Mesenchymal stem cell (in vitro differentiated cells and primary cell): ENCODE results near the gene GRK3.
"Not testable (repeated sequence)": the region's sequence is repeated elsewhere in the genome, so short reads cannot be mapped to it uniquely, and the experiment has no call there.

Experiments
- DNase-seq: peaks from one replicate; pipeline ENCODE4 v3.0.0-alpha.2; 2013
- H2AFZ ChIP-seq: one replicate; pipeline ENCODE4 v1.6.1; 2013; ENCODE audit warnings: low read depth, mild to moderate bottlenecking, control low read depth, inconsistent platforms, low read length, moderate library complexity
- H2AK5ac ChIP-seq: 2 replicates; pipeline ENCODE4 v1.6.1; 2013; ENCODE audit warnings: low read length, moderate library complexity, mild to moderate bottlenecking, inconsistent platforms; ENCODE audit not compliant: severe bottlenecking
- H2BK120ac ChIP-seq: one replicate; pipeline ENCODE4 v1.6.1; 2013; ENCODE audit warnings: low read depth, mild to moderate bottlenecking, inconsistent platforms, low read length, moderate library complexity
- H2BK12ac ChIP-seq, 2 experiments: one replicate each; pipeline ENCODE4 v1.6.1; 2013; ENCODE audit warnings: inconsistent platforms in 2 of 2, low read length in 2 of 2, mild to moderate bottlenecking in 2 of 2, moderate library complexity in 2 of 2, control low read depth in 1 of 2
- H2BK15ac ChIP-seq: one replicate; pipeline ENCODE4 v1.6.1; 2013; ENCODE audit warnings: mild to moderate bottlenecking, low read depth, inconsistent platforms; ENCODE audit not compliant: poor library complexity, severe bottlenecking
- H2BK5ac ChIP-seq: 2 replicates; pipeline ENCODE4 v1.6.1; 2013; ENCODE audit warnings: low read depth, mild to moderate bottlenecking, low read length, control low read depth, inconsistent platforms; ENCODE audit not compliant: poor library complexity, severe bottlenecking
- H3K14ac ChIP-seq, 2 experiments: one replicate each; pipeline ENCODE4 v1.6.1; 2013; ENCODE audit warnings: inconsistent platforms in 2 of 2, low read length in 2 of 2, control low read depth in 1 of 2, mild to moderate bottlenecking in 1 of 2, moderate library complexity in 1 of 2
- H3K18ac ChIP-seq, 2 experiments: one replicate each; pipeline ENCODE4 v1.6.1; 2013; ENCODE audit warnings: inconsistent platforms in 2 of 2, low read length in 2 of 2, control low read depth in 1 of 2, low read depth in 1 of 2, mild to moderate bottlenecking in 1 of 2
- H3K23ac ChIP-seq, 2 experiments: one replicate each; pipeline ENCODE4 v1.6.1; 2013; ENCODE audit warnings: inconsistent platforms in 2 of 2, low read length in 2 of 2, mild to moderate bottlenecking in 2 of 2, moderate library complexity in 2 of 2, control low read depth in 1 of 2
- H3K27ac ChIP-seq: 2 replicates; pipeline ENCODE4 v1.5.1; 2013; ENCODE audit warnings: mild to moderate bottlenecking, moderate library complexity, low read length, control low read depth, inconsistent platforms; ENCODE audit not compliant: poor library complexity, severe bottlenecking
- H3K27me3 ChIP-seq, 2 experiments: 2 replicates each; pipeline versions ENCODE4 v1.6.1 to v1.7.0; 2013; ENCODE audit warnings: low read length in 2 of 2, mild to moderate bottlenecking in 2 of 2, moderate library complexity in 2 of 2, control low read depth in 1 of 2, inconsistent platforms in 1 of 2; ENCODE audit not compliant: control insufficient read depth in 1 of 2, insufficient read depth in 1 of 2
- H3K36me3 ChIP-seq, 2 experiments: 2 replicates each; pipeline versions ENCODE4 v1.6.1 to v1.7.0; 2013; ENCODE audit warnings: low read length in 2 of 2, control low read depth in 1 of 2, inconsistent platforms in 1 of 2, low read depth in 1 of 2, mild to moderate bottlenecking in 1 of 2; ENCODE audit not compliant: insufficient read depth in 2 of 2, control insufficient read depth in 1 of 2
- H3K4ac ChIP-seq, 2 experiments: one replicate each; pipeline ENCODE4 v1.6.1; 2013; ENCODE audit warnings: inconsistent platforms in 2 of 2, low read length in 2 of 2, mild to moderate bottlenecking in 2 of 2, moderate library complexity in 2 of 2, control low read depth in 1 of 2, low read depth in 1 of 2
- H3K4me1 ChIP-seq: 2 replicates; pipeline ENCODE4 v1.6.1; 2013; ENCODE audit warnings: low read depth, low read length, control low read depth; ENCODE audit not compliant: control insufficient read depth, insufficient read depth
- H3K4me2 ChIP-seq: 2 replicates; pipeline ENCODE4 v1.6.1; 2013; ENCODE audit warnings: low read length, mild to moderate bottlenecking, inconsistent platforms; ENCODE audit not compliant: poor library complexity, severe bottlenecking
- H3K4me3 ChIP-seq, 2 experiments: 2 replicates each; pipeline versions ENCODE4 v1.5.1 to v1.7.0; 2013; ENCODE audit warnings: low read length in 2 of 2, mild to moderate bottlenecking in 2 of 2, control low read depth in 1 of 2, low read depth in 1 of 2; ENCODE audit not compliant: insufficient read depth in 1 of 2
- H3K79me1 ChIP-seq: replicated peaks from 2 replicates; pipeline ENCODE4 v1.6.1; 2013; ENCODE audit warnings: mild to moderate bottlenecking, control low read depth, low read length, inconsistent platforms; ENCODE audit not compliant: poor library complexity, severe bottlenecking
- H3K9ac ChIP-seq: 2 replicates; pipeline ENCODE4 v1.7.0; 2013; ENCODE audit warnings: mild to moderate bottlenecking, low read length, moderate library complexity
- H3K9me3 ChIP-seq: 2 replicates; pipeline ENCODE4 v1.7.0; 2013; ENCODE audit warnings: mild to moderate bottlenecking, low read length; ENCODE audit not compliant: control insufficient read depth
- H4K8ac ChIP-seq: one replicate; pipeline ENCODE4 v1.6.1; 2013; ENCODE audit warnings: inconsistent platforms, mild to moderate bottlenecking, low read length, moderate library complexity
- H4K91ac ChIP-seq: one replicate; pipeline ENCODE4 v1.6.1; 2013; ENCODE audit warnings: mild to moderate bottlenecking, low read length, inconsistent platforms
- WGBS: methylation state at CpG from one replicate; pipeline ENCODE4 v1.1.7; 2013; ENCODE audit warnings: mixed read lengths; 5-methylcytosine and 5-hydroxymethylcytosine counted together

The GRK3 gene

GRCh38 chr22:25531677-25532076 is 32.8 kb upstream of the GRK3 start:
- H3K27ac ChIP-seq, H2AFZ ChIP-seq, H3K4me2 ChIP-seq, H3K9me3 ChIP-seq, H3K9ac ChIP-seq, H2BK15ac ChIP-seq, H4K8ac ChIP-seq, H2AK5ac ChIP-seq, H3K36me3 ChIP-seq, H3K18ac ChIP-seq, H3K27me3 ChIP-seq, H3K4me3 ChIP-seq, H3K23ac ChIP-seq, DNase-seq, H3K4me1 ChIP-seq, H3K4ac ChIP-seq, H3K14ac ChIP-seq, H2BK5ac ChIP-seq, H3K79me1 ChIP-seq, H4K91ac ChIP-seq, H2BK120ac ChIP-seq, H2BK12ac ChIP-seq: not testable (repeated sequence)
- WGBS, result 60% methylated on average over 1 of the region's 4 CpGs

- Histone ChIP-seq H2BK5ac (no peak overlapping the region), H2AK5ac (no peak overlapping the region), H4K91ac (no peak overlapping the region), H3K36me3 (no peaks in the 10 kb centered on the region), H3K14ac (no peak overlapping the region), H3K18ac (no peak overlapping the region), H3K27me3 (no peaks in the 10 kb centered on the region), H3K23ac (no peak overlapping the region), H3K4me1 (no peaks in the 10 kb centered on the region), H2BK120ac (no peak overlapping the region), H2BK15ac (no peak overlapping the region), H2AFZ (no peak overlapping the region), H3K4ac (no peak overlapping the region), H4K8ac (no peak overlapping the region), H3K9me3 (no peaks in the 10 kb centered on the region), H2BK12ac (no peak overlapping the region), H3K27ac (no peak overlapping the region), H3K4me3 (no peak overlapping the region), H3K9ac (no peak overlapping the region), H3K4me2 (no peak overlapping the region), H3K79me1 (no peaks in the 10 kb centered on the region)
- no peak for DNase-seq
- WGBS, result 100% methylated on average over 1 of the region's 3 CpGs
These were observed 29.8 kb upstream of the GRK3 start for GRCh38 chr22:25534724-25535123.

GRCh38 chr22:25536589-25536988 is 27.9 kb upstream of the GRK3 start:
- Histone ChIP-seq H2BK5ac (no peak overlapping the region), H2AFZ (no peak overlapping the region), H2BK15ac (no peak overlapping the region), H2BK12ac (no peak overlapping the region), H4K91ac (no peak overlapping the region), H3K4ac (no peak overlapping the region), H4K8ac (no peak overlapping the region), H3K4me3 (no peak overlapping the region), H3K18ac (no peak overlapping the region), H3K4me1 (no peaks in the 10 kb centered on the region), H3K23ac (no peak overlapping the region), H3K27ac (no peak overlapping the region), H3K36me3 (no peaks in the 10 kb centered on the region), H3K4me2 (no peak overlapping the region), H2AK5ac (no peak overlapping the region), H3K79me1 (no peaks in the 10 kb centered on the region), H3K9me3 (no peaks in the 10 kb centered on the region), H2BK120ac (no peak overlapping the region), H3K9ac (no peak overlapping the region), H3K27me3 (no peaks in the 10 kb centered on the region), H3K14ac (no peak overlapping the region)
- no peak for DNase-seq
- 81% methylated on average over 4 of the region's 4 CpGs for WGBS

- H3K36me3 ChIP-seq, result no peaks in the 10 kb centered on the region
- H3K4me3 ChIP-seq, result no peak overlapping the region
- no peak overlapping the region for H2BK120ac ChIP-seq
- no peaks in the 10 kb centered on the region for H3K4me1 ChIP-seq
- H2BK5ac ChIP-seq, result no peak overlapping the region
- no peak overlapping the region for H3K14ac ChIP-seq
- H3K27me3 ChIP-seq, result no peaks in the 10 kb centered on the region
- no peak overlapping the region for H2BK15ac ChIP-seq
- DNase-seq, result no peak
- no peaks in the 10 kb centered on the region for H3K79me1 ChIP-seq
- no peak overlapping the region for H3K23ac ChIP-seq
- no peak overlapping the region for H2BK12ac ChIP-seq
- H4K8ac ChIP-seq, result no peak overlapping the region
- no peak overlapping the region for H2AFZ ChIP-seq
- H3K9me3 ChIP-seq, result no peaks in the 10 kb centered on the region
- WGBS, result 65% methylated on average over 3 of the region's 3 CpGs
- H3K27ac ChIP-seq, result no peak overlapping the region
- no peak overlapping the region for H3K9ac ChIP-seq
- no peak overlapping the region for H3K4ac ChIP-seq
- H2AK5ac ChIP-seq, result no peak overlapping the region
- H3K4me2 ChIP-seq, result no peak overlapping the region
- H4K91ac ChIP-seq, result no peak overlapping the region
- H3K18ac ChIP-seq, result no peak overlapping the region
These were observed 24.1 kb upstream of the GRK3 start for GRCh38 chr22:25540166-25540907.
